ENCODE results near the gene ZNF292. TPM values are rescaled to one million over a fixed set of nuclear protein-coding genes. Genes with fewer than 3 reads are reported as not detected.

ZNF292 gene
- total and polyA plus RNA-seq, 2 donors (not counting 3 experiments of a cell fraction or from before 2014, with no cell fraction given): 3.5 to 24.9 TPM

DNA sequence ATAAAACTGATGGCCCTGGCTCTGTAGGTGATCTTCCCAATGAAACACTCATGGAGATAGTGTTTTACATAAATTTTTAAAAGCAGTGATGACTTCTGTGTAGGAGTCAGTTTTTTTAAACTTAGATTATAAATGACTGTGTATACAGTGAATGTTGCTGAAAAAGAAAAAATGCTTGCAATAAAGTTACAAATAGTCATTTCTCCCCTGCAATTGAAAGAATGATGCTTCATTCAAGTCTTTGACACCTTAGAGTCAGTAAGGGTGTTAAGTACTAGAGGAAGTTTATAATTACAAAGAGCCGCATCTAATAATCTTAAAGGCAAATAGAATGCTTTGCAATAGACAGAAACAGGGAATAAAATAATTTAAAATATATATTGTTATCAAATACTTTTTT lies 27.6 kb downstream of the ZNF292 start:
- Histone ChIP-seq H3K4me1 (ENCODE audit: control insufficient read depth, extremely low read depth, insufficient read depth, low read length) (no peaks in the 10 kb centered on the region), H4K20me1 (replicated peaks; ENCODE audit: control insufficient read depth, extremely low read depth, insufficient read depth, low read length) (peaks cover 10% of the 10 kb centered on the region), H2AFZ (ENCODE audit: low read depth, low read length) (no peak overlapping the region), H3K27ac (ENCODE audit: insufficient read depth, low read depth, low read length) (no peak overlapping the region), H3K27me3 (ENCODE audit: control insufficient read depth in 2 of 2, insufficient read depth in 2 of 2, low read length in 2 of 2) (no peaks in the 10 kb centered on the region), H3K79me2 (ENCODE audit: control insufficient read depth, insufficient read depth, low read length) (peaks cover 62% of the 10 kb centered on the region), H3K4me2 (ENCODE audit: insufficient read depth, low read length) (no peak overlapping the region), H3K9me1 (replicated peaks; ENCODE audit: control insufficient read depth, extremely low read depth, insufficient read depth, low read length) (no peaks in the 10 kb centered on the region), H3K9me3 (replicated peaks; ENCODE audit: control insufficient read depth, insufficient read depth, low read length) (no peaks in the 10 kb centered on the region), H3K9ac (replicated peaks; ENCODE audit: extremely low read depth, insufficient read depth, low read length) (no peak overlapping the region), H3K36me3 (ENCODE audit: control insufficient read depth in 2 of 2, extremely low read depth in 1 of 2, insufficient read depth in 2 of 2, low read length in 2 of 2) (no peaks in the 10 kb centered on the region), H3K4me3 (replicated peaks in 1 of 3; ENCODE audit: insufficient read depth in 1 of 3, low read depth in 1 of 3, low read length in 3 of 3) (no peak overlapping the region)
- ChIA-PET POLR2A (no interaction called here), CTCF (no interaction called here)
- TF ChIP-seq EZH2 (IDR thresholded peaks at IDR 0.05; ENCODE audit: borderline replicate concordance, low read depth, low read length, severe bottlenecking) (no peak), JUN (IDR thresholded peaks at IDR 0.05; ENCODE audit: borderline replicate concordance, insufficient read depth, insufficient read length, low read depth) (no peak), GATA2 (IDR thresholded peaks at IDR 0.05; ENCODE audit: insufficient read depth, insufficient read length, low read depth, low read length) (no peak), POLR2A (IDR thresholded peaks at IDR 0.05; ENCODE audit: low read depth, low read length) (no peak), POLR2AphosphoS5 (IDR thresholded peaks at IDR 0.05; ENCODE audit: insufficient read depth, low read depth, low read length) (no peak), FOS (IDR thresholded peaks at IDR 0.05; ENCODE audit: borderline replicate concordance, insufficient read depth, low read length) (no peak), MYC (IDR thresholded peaks at IDR 0.05; ENCODE audit: low read depth, low read length) (no peak)
- TF ChIP-seq, protein P1, sequence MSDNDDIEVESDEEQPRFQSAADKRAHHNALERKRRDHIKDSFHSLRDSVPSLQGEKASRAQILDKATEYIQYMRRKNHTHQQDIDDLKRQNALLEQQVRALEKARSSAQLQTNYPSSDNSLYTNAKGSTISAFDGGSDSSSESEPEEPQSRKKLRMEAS (IDR thresholded peaks at IDR 0.05; ENCODE audit: insufficient read depth, insufficient read length): no peak
- TF ChIP-seq, protein P2, sequence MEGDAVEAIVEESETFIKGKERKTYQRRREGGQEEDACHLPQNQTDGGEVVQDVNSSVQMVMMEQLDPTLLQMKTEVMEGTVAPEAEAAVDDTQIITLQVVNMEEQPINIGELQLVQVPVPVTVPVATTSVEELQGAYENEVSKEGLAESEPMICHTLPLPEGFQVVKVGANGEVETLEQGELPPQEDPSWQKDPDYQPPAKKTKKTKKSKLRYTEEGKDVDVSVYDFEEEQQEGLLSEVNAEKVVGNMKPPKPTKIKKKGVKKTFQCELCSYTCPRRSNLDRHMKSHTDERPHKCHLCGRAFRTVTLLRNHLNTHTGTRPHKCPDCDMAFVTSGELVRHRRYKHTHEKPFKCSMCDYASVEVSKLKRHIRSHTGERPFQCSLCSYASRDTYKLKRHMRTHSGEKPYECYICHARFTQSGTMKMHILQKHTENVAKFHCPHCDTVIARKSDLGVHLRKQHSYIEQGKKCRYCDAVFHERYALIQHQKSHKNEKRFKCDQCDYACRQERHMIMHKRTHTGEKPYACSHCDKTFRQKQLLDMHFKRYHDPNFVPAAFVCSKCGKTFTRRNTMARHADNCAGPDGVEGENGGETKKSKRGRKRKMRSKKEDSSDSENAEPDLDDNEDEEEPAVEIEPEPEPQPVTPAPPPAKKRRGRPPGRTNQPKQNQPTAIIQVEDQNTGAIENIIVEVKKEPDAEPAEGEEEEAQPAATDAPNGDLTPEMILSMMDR (IDR thresholded peaks at IDR 0.05; ENCODE audit: extremely low read depth in 1 of 2, insufficient read depth in 1 of 2, low read depth in 1 of 2, low read length in 2 of 2): no peak
- FAIRE-seq: no peak
- DNase-seq (ENCODE audit: low read depth, low spot score): no peak
- intact Hi-C loops (cut with micrococcal nuclease) (no loop called here), dilution Hi-C loops (cut with MboI; ENCODE audit: extremely low pct_ligation_motif_present, low sequenced_read_pairs) (no loop called here)
- BruUV-seq (replicated peaks): no TSS peak
